HAP-1 (cell line): Measurements from ENCODE around the gene NDST3.

ENCODE experiments used
- DNase-seq, 2 experiments: peaks; one replicate each; pipeline ENCODE4 v3.0.0-alpha.2; 2016 to 2020; ENCODE audit warnings: low spot score in 2 of 2
- H3K27me3 ChIP-seq: fragments of 250-450 bp; sonication (Bioruptor Pico); 2 replicates; pipeline ENCODE4 v1.5.1; 2020; ENCODE audit warnings: low read depth, mild to moderate bottlenecking, moderate library complexity
- H3K36me3 ChIP-seq: fragments of 250-450 bp; sonication (Bioruptor Pico); replicated peaks from 2 replicates; pipeline ENCODE4 v1.5.1; 2020; ENCODE audit warnings: mild to moderate bottlenecking
- H3K4me1 ChIP-seq: fragments of 250-450 bp; sonication (Bioruptor Pico); 2 replicates; pipeline ENCODE4 v1.5.1; 2020; ENCODE audit warnings: mild to moderate bottlenecking
- H3K4me3 ChIP-seq: fragments of 250-450 bp; sonication (Bioruptor Pico); 2 replicates; pipeline ENCODE4 v1.5.1; 2020; ENCODE audit warnings: mild to moderate bottlenecking, moderate library complexity
- H3K9me3 ChIP-seq: fragments of 250-450 bp; sonication (Bioruptor Pico); 2 replicates; pipeline ENCODE4 v1.5.1; 2020; ENCODE audit warnings: mild to moderate bottlenecking, moderate library complexity
- in situ Hi-C: fragments of 300-500 bp; cut with MboI; formaldehyde crosslinking; loops from 3 replicates; pipeline ENCODE4 v1.14.3; 2020; ENCODE audit warnings: low sequenced_read_pairs, inconsistent platforms, mixed read lengths

Gene NDST3

GRCh38 chr4:118035309-118035708, 1.0 kb downstream of the NDST3 start:
- Histone ChIP-seq H3K9me3 (no peaks in the 10 kb centered on the region), H3K4me3 (no peak overlapping the region), H3K36me3 (no peaks in the 10 kb centered on the region), H3K27me3 (no peaks in the 10 kb centered on the region), H3K4me1 (0 out of 2 replicates have a peak, but pooled peaks cover 2% of the 10 kb centered on the region)
- DNase-seq, result no peak
- in situ Hi-C loops, result loop anchor here (25.0 kb wide), 1 partner anchor 898 kb away; no protein-coding TSS in a partner anchor

- H3K4me1 ChIP-seq, result 0 out of 2 replicates have a peak, but pooled peaks cover 2% of the 10 kb centered on the region
Observed at GRCh38 chr4:118036336-118036735, 2.0 kb downstream of the NDST3 start.

GRCh38 chr4:118037955-118038354, 3.7 kb downstream of the NDST3 start:
- no peak for DNase-seq
- Histone ChIP-seq H3K9me3 (no peaks in the 10 kb centered on the region), H3K4me1 (0 out of 2 replicates have a peak, but pooled peaks cover 2% of the 10 kb centered on the region), H3K27me3 (no peaks in the 10 kb centered on the region), H3K36me3 (no peaks in the 10 kb centered on the region), H3K4me3 (no peak overlapping the region)
- in situ Hi-C loops, result loop anchor here (25.0 kb wide), 1 partner anchor 901 kb away; no protein-coding TSS in a partner anchor

More at GRCh38 chr4:118036336-118036735, 2.0 kb downstream of the NDST3 start:
- H3K36me3 ChIP-seq, result no peaks in the 10 kb centered on the region
- H3K4me3 ChIP-seq, result no peak overlapping the region
- no peaks in the 10 kb centered on the region for H3K27me3 ChIP-seq
- DNase-seq, result no peak
- no peaks in the 10 kb centered on the region for H3K9me3 ChIP-seq
- in situ Hi-C loops, result loop anchor here (25.0 kb wide), 1 partner anchor 899 kb away; no protein-coding TSS in a partner anchor

GRCh38 chr4:118046323-118046722, 12.0 kb downstream of the NDST3 start:
- Histone ChIP-seq H3K9me3 (no peaks in the 10 kb centered on the region), H3K4me1 (no peaks in the 10 kb centered on the region), H3K27me3 (no peaks in the 10 kb centered on the region), H3K36me3 (no peaks in the 10 kb centered on the region), H3K4me3 (no peak overlapping the region)
- no peak for DNase-seq
- in situ Hi-C loops, result loop anchor here (25.0 kb wide), 1 partner anchor 909 kb away; no protein-coding TSS in a partner anchor

GRCh38 chr4:118047043-118047442, 12.8 kb downstream of the NDST3 start:
- Histone ChIP-seq H3K27me3 (no peaks in the 10 kb centered on the region), H3K4me3 (no peak overlapping the region), H3K36me3 (no peaks in the 10 kb centered on the region), H3K9me3 (no peaks in the 10 kb centered on the region), H3K4me1 (no peaks in the 10 kb centered on the region)
- DNase-seq, result no peak
- in situ Hi-C loops, result loop anchor here (25.0 kb wide), 1 partner anchor 910 kb away; no protein-coding TSS in a partner anchor

GRCh38 chr4:118058955-118059354, 24.7 kb downstream of the NDST3 start:
- DNase-seq, result no peak

GRCh38 chr4:118059397-118059796, 25.1 kb downstream of the NDST3 start:
- Histone ChIP-seq H3K36me3 (no peaks in the 10 kb centered on the region), H3K4me3 (no peak overlapping the region), H3K27me3 (no peaks in the 10 kb centered on the region; the same call in 1 of the 2 replicates), H3K9me3 (no peaks in the 10 kb centered on the region), H3K4me1 (no peaks in the 10 kb centered on the region)
- DNase-seq, result no peak
- in situ Hi-C loops, result no loop called here

More at GRCh38 chr4:118058955-118059354, 24.7 kb downstream of the NDST3 start:
- H3K4me3 ChIP-seq, result no peak overlapping the region
- H3K27me3 ChIP-seq, result no peaks in the 10 kb centered on the region; the same call in 1 of the 2 replicates
- in situ Hi-C loops, result no loop called here
- H3K4me1 ChIP-seq, result no peaks in the 10 kb centered on the region
- H3K36me3 ChIP-seq, result no peaks in the 10 kb centered on the region
- H3K9me3 ChIP-seq, result no peaks in the 10 kb centered on the region

- H3K4me3 ChIP-seq, result no peak overlapping the region
- peak; percentile 50 to 73 for DNase-seq
- H3K4me1 ChIP-seq, result no peaks in the 10 kb centered on the region
- no peaks in the 10 kb centered on the region for H3K27me3 ChIP-seq
- in situ Hi-C loops, result loop anchor here (25.0 kb wide), 1 partner anchor 185 kb away; no protein-coding TSS in a partner anchor
- H3K9me3 ChIP-seq, result no peaks in the 10 kb centered on the region
- H3K36me3 ChIP-seq, result no peaks in the 10 kb centered on the region
Observed at GRCh38 chr4:118076958-118077766, 42.9 kb downstream of the NDST3 start.

GRCh38 chr4:118077767-118078105, 43.5 kb downstream of the NDST3 start:
- H3K36me3 ChIP-seq, result no peaks in the 10 kb centered on the region
- H3K9me3 ChIP-seq, result no peaks in the 10 kb centered on the region
- in situ Hi-C loops, result loop anchor here (25.0 kb wide), 1 partner anchor 185 kb away; no protein-coding TSS in a partner anchor
- no peak for DNase-seq
- no peaks in the 10 kb centered on the region for H3K4me1 ChIP-seq
- H3K27me3 ChIP-seq, result no peaks in the 10 kb centered on the region
- no peak overlapping the region for H3K4me3 ChIP-seq

GRCh38 chr4:118081434-118081833, 47.1 kb downstream of the NDST3 start:
- Histone ChIP-seq H3K9me3 (no peaks in the 10 kb centered on the region), H3K36me3 (no peaks in the 10 kb centered on the region), H3K4me3 (no peak overlapping the region), H3K27me3 (no peaks in the 10 kb centered on the region), H3K4me1 (peaks cover 6% of the 10 kb centered on the region)
- in situ Hi-C loops, result loop anchor here (25.0 kb wide), 1 partner anchor 181 kb away; no protein-coding TSS in a partner anchor
- DNase-seq, result no peak

- Histone ChIP-seq H3K27me3 (no peaks in the 10 kb centered on the region), H3K9me3 (no peaks in the 10 kb centered on the region), H3K36me3 (no peaks in the 10 kb centered on the region), H3K4me1 (peaks cover 14% of the 10 kb centered on the region), H3K4me3 (no peak overlapping the region)
- in situ Hi-C loops, result loop anchor here (25.0 kb wide), 1 partner anchor 180 kb away; no protein-coding TSS in a partner anchor
- DNase-seq, result no peak
Observed at GRCh38 chr4:118082182-118082581, 47.9 kb downstream of the NDST3 start.

- DNase-seq, result no peak
- Histone ChIP-seq H3K9me3 (no peaks in the 10 kb centered on the region), H3K27me3 (no peaks in the 10 kb centered on the region), H3K4me3 (no peak overlapping the region), H3K4me1 (peaks cover 16% of the 10 kb centered on the region), H3K36me3 (no peaks in the 10 kb centered on the region)
- in situ Hi-C loops, result loop anchor here (25.0 kb wide), 1 partner anchor 177 kb away; no protein-coding TSS in a partner anchor
Observed at GRCh38 chr4:118085700-118086099, 51.4 kb downstream of the NDST3 start.

GRCh38 chr4:118086344-118086743, 52.1 kb downstream of the NDST3 start:
- no peaks in the 10 kb centered on the region for H3K36me3 ChIP-seq
- no peaks in the 10 kb centered on the region for H3K9me3 ChIP-seq
- in situ Hi-C loops, result loop anchor here (25.0 kb wide), 1 partner anchor 176 kb away; no protein-coding TSS in a partner anchor
- peak; percentile 45 to 72 for DNase-seq
- no peak overlapping the region for H3K4me3 ChIP-seq
- peaks cover 16% of the 10 kb centered on the region for H3K4me1 ChIP-seq
- H3K27me3 ChIP-seq, result no peaks in the 10 kb centered on the region

GRCh38 chr4:118087366-118087765, 53.1 kb downstream of the NDST3 start:
- no peaks in the 10 kb centered on the region for H3K27me3 ChIP-seq
- H3K36me3 ChIP-seq, result no peaks in the 10 kb centered on the region
- H3K4me3 ChIP-seq, result no peak overlapping the region
- no peak for DNase-seq
- peaks cover 16% of the 10 kb centered on the region for H3K4me1 ChIP-seq
- no peaks in the 10 kb centered on the region for H3K9me3 ChIP-seq
- in situ Hi-C loops, result loop anchor here (25.0 kb wide), 1 partner anchor 175 kb away; no protein-coding TSS in a partner anchor
